Kidney epithelial cell (primary cell): ENCODE results near the gene ZNF609. TPM values are rescaled to one million over a fixed set of nuclear protein-coding genes. Genes with fewer than 3 reads are reported as not detected.

Source experiments
- DNase-seq: peaks from one replicate; pipeline ENCODE4 v3.0.0-alpha.2; 2010; ENCODE audit warnings: low read depth
- H3K27me3 ChIP-seq: 2 replicates; pipeline ENCODE4 v1.6.0; 2011; ENCODE audit warnings: low read length; ENCODE audit not compliant: control insufficient read depth, insufficient read depth
- H3K36me3 ChIP-seq: 2 replicates; pipeline ENCODE4 v1.5.1; 2011; ENCODE audit warnings: low read length; ENCODE audit not compliant: control insufficient read depth, insufficient read depth
- H3K4me3 ChIP-seq: 2 replicates; pipeline ENCODE4 v1.5.1; 2011; ENCODE audit warnings: low read depth, mild to moderate bottlenecking, control low read depth, low read length
- CTCF ChIP-seq: IDR thresholded peaks from 2 replicates; pipeline ENCODE4 v1.5.1; 2011; ENCODE audit warnings: mild to moderate bottlenecking, moderate library complexity, low read length, control low read depth, inconsistent platforms; ENCODE audit not compliant: insufficient read depth, poor library complexity, severe bottlenecking
- total RNA-seq: library from RNA; depleted of rRNA; stranded (reverse); fragments of >200 nt; gene quantifications from 2 replicates; pipeline ENCODE4 v1.2.3, GENCODE V29; 2015

Gene ZNF609
- total RNA-seq, 1 donor from 2014 or later = 18.4 TPM

DNA sequence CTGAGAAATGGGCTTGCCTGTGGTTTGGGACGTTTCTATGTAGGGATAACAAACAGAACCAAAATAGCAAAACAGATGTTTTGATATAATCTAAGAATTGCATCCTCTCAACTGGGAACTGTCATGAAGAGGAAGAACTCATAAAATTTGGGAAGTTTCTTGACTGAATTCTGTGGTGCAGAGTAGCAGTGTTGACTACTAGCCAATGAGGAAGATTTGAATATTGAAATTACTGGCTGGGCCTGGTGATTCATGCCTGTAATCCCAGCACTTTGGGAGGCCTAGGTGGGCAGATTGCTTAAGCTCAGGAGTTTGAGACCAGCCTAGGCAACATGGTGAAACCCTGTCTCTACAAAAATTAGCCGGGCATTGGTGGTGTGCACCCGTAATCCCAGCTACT is 42.2 kb downstream of the ZNF609 start:
- Histone ChIP-seq H3K27me3 (no peaks in the 10 kb centered on the region), H3K36me3 (no peaks in the 10 kb centered on the region), H3K4me3 (no peak overlapping the region)
- TF ChIP-seq CTCF = no peak
- DNase-seq = no peak

- H3K27me3 ChIP-seq = no peaks in the 10 kb centered on the region
- H3K4me3 ChIP-seq = no peak overlapping the region
- no peak for TF ChIP-seq CTCF
- H3K36me3 ChIP-seq = no peaks in the 10 kb centered on the region
- DNase-seq = peak; percentile 23
These were observed 42.8 kb downstream of the ZNF609 start for GRCh38 chr15:64503197-64503596.

DNA sequence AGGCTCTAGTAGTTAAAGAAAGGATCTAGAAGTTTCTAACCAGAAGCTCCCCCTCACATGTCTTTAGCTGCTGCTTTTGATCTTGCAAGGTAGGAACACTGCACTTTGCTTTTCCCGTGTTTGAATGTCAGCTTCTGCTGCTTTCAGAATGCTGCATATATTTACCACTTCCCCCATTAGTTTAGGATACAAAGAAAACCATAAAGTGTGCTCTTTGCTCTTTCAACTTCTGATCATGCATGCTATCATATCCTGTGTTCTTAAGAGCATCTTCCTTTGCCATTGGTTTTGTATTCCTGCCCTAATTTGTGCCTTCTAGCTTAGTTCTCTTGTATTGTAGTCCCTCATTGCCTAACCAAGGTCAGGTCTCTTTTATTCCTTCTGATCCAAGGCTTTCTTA is 43.3 kb downstream of the ZNF609 start:
- Histone ChIP-seq H3K27me3 (no peaks in the 10 kb centered on the region), H3K4me3 (no peak overlapping the region), H3K36me3 (no peaks in the 10 kb centered on the region)
- DNase-seq = no peak
- no peak for TF ChIP-seq CTCF

- peak; percentile 82 for DNase-seq
- no peak overlapping the region for H3K4me3 ChIP-seq
- no peak for TF ChIP-seq CTCF
- no peaks in the 10 kb centered on the region for H3K27me3 ChIP-seq
- no peaks in the 10 kb centered on the region for H3K36me3 ChIP-seq
These were observed 47.0 kb downstream of the ZNF609 start for GRCh38 chr15:64507293-64507802.

- H3K4me3 ChIP-seq = no peak overlapping the region
- no peak for TF ChIP-seq CTCF
- no peak for DNase-seq
- H3K36me3 ChIP-seq = no peaks in the 10 kb centered on the region
- no peaks in the 10 kb centered on the region for H3K27me3 ChIP-seq
These were observed 47.5 kb downstream of the ZNF609 start for GRCh38 chr15:64507845-64508244.

DNA sequence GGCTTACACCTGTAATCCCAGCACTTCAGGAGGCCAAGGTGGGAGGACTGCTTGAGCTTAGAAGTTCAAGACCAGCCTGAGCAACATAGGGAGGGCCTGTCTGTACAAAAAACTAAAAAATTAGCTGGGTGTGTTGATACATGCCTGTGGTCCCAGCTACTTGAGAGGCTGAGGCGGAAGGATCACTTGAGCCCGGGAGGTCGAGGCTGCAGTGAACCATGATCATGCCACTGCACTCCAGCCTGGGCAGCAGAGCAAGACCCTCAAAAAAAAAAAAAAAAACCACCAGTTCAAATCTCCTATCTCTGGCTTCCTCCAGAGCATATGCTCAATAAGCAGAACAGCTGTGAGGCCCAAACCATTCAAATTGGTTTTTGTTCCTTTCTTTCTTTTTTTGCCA is 53.4 kb downstream of the ZNF609 start:
- no peak for DNase-seq
- Histone ChIP-seq H3K4me3 (no peak overlapping the region), H3K27me3 (no peaks in the 10 kb centered on the region), H3K36me3 (no peaks in the 10 kb centered on the region)
- no peak for TF ChIP-seq CTCF
